HL-60/S4 treated with retinoic acid at 250 ng/mL for 4 days and 3 days (cell line): Measurements from ENCODE around the gene PARVB.

Experiments
- in situ Hi-C: fragments of 300-500 bp; cut with MboI; formaldehyde crosslinking; loops from 2 replicates; pipeline ENCODE4 v1.7.0; 2022; ENCODE audit warnings: low sequenced_read_pairs

The PARVB gene

DNA sequence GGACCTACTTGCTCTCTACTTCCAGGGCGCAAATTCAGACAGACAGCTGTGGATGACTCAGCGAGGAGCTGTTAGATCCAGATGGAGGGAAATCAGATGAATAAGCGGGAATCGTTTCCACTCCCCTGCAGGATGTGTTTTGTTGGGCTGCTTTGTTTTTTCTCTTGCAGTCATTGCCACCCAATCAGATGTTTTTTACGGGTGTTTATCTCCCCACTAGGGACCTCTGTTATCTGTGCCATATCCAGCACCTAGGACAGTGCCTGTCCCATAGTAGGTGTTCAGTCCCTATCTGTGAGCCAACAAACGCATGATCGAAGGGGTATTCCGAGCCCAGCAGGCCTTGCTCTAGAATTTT is 105.5 kb downstream of the PARVB start:
- in situ Hi-C loops = no loop called here

DNA sequence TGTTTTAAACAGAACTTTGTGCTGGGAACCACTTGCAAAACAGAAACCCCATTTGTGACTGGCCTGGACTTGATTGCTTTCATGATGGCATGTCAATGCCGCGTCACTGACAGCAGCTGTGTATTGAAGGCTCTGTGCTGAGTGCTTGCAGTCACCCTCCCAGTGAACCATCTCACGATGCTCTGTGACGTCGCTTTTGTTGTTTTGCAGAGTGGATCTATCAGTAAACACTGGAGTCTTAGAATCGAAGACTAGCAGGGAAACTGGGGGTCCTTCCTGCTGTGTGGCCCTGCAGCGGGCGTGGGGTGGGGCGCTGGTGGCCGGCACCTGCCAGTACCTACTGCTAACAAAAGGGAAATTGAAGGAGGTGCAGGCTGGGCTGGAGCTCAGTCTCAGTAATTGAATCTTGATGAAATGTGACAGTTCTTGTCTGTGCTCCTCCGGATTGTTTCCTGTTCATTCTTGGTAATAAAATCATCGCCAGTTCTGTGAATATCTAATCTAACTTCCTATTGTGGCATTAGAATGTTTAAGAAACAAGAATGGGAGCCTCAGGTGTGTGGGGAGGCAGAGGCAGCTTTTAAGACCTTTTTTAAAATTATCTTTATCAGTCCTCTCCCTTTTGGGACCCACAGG is 106.1 kb downstream of the PARVB start:
- in situ Hi-C loops = no loop called here

DNA sequence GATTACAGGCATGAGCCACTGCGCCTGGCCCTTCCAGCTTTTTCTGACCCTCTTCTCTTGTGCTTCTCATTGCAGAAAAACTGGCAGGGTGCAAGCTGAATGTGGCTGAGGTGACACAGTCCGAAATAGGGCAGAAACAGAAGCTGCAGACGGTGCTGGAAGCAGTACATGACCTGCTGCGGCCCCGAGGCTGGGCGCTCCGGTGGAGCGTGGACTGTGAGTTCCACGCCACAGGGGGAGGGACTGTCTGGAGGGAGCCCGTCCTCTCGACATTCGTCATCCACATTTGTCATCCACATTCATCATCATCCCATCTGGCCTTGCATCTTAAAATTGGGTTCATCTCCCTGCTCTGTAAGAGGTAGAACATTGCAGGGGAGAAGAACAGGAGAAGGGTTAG is 107.3 kb downstream of the PARVB start:
- in situ Hi-C loops = no loop called here

DNA sequence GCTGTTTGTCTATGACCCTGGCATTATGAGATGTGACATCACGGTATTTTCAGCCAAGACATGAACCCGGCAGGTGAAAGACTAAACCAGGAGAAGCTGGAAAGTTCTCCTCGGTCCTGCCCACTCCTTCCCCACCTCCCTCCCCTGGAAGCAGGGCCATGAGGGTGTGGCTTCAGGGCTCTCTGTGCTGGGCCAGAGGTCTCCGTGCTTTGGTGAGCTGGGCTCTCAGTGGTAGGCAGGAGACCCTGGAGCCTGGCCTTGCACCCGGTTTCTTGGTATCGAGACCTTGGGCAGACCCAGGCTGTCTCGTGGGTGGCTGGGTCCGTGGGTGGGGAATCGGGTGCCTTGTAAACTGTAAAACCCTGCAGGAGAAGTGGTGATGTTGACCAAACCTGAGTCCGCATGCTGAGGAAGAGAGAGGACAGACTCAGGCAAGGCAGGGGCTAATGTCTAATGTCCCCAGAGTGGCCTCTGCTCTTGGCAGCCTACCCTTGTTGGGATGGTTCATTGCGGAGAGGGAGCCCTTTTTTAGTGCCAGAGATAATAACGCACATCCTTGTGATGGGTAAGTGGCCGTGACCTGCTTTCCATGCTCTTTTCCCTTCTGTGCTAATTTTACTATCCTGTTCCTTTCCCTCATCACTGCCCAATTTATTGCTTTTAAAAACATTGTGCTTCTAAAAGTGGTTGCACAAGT is 108.0 kb downstream of the PARVB start:
- in situ Hi-C loops = no loop called here

DNA sequence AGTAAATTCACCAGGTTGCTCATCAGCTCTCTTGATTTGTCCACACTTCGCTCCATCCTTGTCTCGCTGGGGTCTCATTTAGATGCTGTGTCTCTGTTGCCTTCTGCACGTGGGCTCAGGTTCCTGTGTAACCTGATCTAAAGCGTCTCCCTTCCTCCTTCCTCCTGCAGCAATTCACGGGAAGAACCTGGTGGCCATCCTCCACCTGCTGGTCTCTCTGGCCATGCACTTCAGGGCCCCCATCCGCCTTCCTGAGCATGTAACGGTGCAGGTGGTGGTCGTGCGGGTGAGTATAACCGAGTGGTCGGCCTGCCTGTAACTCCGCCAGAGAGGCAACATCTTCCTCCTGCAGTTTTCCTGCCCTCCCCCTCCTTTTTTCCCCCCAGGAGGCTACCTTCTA is 108.6 kb downstream of the PARVB start:
- in situ Hi-C loops = no loop called here

DNA sequence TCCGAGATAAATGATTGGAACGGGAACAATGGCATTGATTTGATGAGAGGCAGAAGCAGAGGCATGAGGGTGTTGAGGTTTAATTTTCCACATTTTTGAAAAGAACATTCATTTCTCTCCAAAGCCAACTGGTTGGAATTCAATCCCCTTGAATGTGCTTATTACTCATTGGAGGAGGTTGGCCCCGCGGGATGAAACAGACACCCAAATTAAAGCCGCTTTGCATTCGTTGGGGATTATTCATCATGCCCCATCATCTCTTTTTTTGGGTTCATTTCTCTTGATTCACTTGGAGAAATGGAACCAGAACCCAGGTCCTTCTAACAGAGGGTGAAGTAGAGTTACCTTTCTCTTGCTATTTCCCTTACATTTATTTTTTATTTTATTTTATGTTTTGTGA is 109.1 kb downstream of the PARVB start:
- in situ Hi-C loops = no loop called here

DNA sequence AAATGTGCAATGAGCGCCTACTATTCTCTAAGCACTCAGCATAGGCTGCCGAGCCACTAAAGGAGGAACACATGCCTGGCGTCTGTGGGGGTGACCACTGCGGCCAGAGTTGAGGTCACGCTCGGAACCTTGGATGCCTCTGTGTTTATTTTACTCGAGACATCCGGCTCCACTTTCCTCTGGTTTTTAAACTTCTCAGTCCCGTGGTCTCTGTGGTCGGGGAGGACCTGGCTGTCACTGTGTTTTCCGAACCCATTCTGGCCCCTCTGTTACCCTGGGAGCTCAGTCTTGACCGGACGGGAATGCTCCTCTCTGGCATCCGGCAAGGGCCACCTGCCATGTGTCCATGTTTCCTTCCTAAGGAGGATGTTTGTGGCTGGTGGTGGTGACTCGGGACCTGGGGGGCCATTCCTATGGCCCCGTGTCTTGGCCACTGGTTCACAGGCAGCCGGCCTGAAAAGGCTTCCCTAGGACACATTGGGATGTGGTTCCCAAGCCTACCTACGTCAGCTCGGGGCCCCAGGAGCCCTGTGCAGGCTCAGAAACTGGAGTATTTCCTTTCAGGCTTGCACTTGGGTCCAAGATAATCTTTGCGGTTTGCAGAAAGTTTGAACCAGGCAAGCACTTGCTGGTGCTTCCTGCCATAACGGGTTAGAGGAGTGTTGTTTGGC is 109.9 kb downstream of the PARVB start:
- in situ Hi-C loops = no loop called here

DNA sequence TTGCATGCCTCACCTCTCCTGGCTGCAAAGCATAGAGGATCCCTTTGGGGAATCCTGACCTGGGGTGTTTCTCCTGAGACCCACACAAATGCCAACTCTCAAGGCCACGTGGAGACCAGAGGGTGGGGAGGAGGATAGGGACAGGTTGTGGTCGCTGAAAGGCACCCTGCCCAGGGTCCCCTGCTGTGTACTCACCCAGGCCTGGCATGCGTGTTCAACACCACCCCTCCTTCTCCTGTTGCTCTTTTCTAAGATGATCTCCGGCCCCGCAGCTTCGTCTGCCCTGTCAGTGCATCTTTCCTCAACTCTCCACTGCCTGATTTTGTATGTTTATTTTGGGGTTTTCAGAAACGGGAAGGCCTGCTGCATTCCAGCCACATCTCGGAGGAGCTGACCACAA is 112.0 kb downstream of the PARVB start:
- in situ Hi-C loops = no loop called here

DNA sequence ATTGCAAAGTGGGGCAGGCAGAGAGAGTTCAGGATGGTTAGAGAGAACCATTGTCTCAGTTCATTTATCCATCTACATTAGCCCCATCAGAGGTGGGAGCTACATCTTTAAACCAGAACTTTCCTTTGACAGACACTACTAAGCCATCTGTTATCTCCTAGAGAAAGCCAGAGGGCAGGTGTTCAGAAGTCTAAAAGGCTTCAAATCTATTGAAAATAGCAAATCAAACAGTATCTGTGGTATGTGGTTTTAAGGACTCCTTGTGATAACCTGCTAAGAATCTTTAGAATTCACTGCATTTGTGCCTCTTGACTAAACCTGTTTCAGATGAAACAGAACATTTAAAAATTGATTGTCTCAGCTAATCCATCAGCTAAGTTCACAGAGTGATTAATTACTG is 112.7 kb downstream of the PARVB start:
- in situ Hi-C loops = no loop called here

DNA sequence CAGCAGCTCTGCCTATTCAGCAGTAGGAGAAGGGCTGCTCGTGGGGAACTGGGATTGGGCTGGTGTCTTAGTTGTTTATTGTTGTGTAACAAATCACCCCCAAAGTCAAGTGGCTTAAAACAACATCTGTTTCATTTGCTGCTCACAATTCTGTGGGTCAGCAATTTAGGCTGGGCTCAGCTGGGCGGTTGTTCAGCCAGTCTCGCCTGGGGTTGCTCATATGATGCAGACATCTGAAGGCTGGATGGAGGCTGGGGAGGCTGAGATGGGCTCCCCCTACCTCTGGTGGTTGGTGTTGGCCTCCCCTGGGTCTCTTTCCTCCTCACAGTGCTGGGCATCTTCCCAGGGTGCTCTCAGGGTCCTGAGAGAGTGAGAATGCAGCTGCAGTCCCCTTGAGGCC is 113.3 kb downstream of the PARVB start:
- in situ Hi-C loops = no loop called here

DNA sequence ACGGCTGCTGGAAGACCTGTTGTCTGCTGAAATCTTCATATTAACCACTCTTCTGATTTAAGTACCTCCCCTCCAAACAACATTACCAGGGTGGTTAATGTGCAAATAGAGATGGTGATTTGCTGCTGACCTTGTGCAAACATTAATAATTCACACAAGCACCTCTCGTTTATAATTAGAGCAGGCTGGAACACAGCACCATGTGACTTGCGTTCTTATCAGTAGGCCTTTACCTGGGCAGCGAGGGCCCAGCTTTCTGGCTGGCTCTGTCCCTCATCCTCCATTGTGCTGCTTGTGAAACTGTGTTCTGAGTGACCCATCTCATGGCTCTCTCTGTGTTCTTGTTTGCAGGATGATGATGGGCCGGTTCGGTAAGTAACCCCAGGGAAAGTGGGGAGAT is 115.7 kb downstream of the PARVB start:
- in situ Hi-C loops = no loop called here

DNA sequence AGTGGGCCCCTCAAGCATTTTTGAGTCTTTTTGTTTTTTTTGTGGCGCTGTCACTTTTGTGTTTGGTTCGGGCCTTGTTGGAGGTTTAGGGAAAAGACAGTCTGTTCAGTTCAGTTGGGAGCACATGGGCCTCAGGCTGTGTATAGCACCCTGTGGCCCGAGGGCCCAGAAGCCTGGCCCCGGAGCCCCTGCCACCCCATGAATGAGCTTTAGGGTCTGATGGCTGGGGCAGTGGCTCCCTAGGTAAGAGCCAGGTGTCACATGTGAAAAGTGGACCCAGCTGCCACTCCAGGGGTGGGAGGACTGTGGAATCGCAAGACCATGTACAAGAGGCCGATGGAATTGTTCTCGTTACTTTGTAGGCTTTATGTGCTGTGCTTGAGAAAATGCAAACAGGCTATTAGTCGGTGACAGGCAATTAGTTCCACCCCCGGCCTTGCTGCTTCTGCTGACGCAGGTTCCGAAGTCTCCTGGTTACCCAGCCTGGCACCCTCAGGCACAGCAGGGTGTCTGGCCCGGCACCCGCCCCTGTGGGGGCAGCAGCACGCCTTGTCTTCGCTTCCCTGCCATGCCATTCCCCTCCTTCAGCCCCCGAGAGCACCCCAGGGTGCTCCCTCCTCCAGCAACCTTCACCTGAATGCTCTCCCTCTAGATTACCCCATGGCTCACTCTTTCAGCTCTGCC is 118.5 kb downstream of the PARVB start:
- in situ Hi-C loops = no loop called here

DNA sequence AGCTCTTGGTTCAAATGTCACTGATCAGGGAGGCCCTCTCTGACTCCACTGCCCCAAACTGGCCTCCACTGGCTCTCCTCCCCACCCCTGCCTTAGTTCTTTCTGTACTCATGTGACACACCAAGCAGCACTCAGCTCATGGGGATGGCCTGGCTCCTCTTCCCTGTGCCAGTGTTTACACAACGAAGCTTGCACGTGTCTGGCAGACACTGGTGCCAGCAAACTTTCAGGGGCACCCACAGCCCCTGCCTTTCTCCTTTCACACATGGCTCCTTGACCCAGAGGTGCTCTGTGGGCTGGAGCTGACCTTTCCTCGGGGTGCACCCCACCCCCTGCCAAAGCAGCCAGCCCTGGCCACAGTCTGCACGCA is 119.0 kb downstream of the PARVB start:
- in situ Hi-C loops = no loop called here

DNA sequence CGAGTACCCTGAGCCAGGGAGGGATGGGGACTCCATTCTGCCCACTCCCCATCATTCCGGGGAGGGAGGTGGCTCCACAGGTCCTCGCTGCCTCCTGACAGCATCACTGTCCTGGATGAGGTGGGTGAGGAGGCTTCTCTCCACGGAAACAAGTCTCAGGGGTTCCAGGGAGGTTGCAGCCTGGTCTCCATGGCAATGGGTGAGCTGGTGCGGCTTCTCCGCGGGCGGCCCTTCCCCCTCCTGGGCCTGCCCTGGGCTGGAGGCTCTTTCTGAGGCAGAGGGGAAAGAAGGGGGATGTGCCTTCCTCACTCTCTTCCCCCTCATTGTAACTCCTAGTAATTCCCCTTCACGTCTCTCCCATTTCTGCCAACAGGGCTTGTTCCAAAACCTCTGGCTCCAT is 119.5 kb downstream of the PARVB start:
- in situ Hi-C loops = no loop called here

DNA sequence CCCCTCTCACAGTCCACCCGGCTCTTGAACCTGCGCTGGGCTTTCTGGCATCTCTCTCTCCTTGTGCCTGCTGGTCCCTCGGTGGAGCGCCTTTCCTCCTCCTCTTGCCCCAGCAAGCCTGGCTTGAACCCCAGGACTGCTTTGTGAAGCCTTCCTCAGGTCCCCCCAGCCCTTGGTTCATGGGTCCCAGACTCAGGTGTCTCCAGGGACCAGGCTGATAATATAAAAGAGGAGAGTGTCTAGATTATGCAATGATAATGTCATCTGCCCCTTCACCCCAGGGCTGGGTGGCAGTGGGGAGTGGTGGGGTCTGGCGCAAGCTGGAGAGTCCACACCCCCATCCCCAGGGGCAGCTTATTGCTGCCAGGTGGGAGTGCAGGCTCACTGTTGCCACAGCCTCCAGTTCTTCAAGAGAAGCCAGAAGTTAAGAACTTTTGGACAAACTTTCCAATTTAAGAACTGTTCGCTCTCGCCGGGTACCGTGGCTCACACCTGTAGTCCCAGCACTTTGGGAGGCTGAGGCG is 120.0 kb downstream of the PARVB start:
- in situ Hi-C loops = no loop called here

DNA sequence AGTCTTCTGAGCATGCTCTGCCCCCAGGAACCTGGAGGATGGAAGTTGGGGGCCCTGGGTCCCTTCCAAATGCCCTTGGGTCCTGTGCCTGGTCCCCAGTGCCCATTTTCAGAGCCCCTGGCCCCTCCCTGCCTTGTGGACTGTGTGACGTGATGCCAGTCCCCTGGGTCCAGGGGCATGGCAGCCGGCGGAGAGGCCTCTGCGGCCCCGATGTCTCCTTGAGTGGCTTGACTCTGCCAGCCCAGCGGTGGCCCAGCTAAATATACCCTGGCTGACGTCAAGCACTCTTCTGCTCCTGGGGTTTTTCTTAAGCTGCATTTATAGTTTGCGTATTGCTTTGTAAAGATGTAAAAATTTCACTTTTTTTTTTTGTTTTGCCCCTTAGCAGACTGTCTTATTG is 121.4 kb downstream of the PARVB start:
- in situ Hi-C loops = no loop called here

DNA sequence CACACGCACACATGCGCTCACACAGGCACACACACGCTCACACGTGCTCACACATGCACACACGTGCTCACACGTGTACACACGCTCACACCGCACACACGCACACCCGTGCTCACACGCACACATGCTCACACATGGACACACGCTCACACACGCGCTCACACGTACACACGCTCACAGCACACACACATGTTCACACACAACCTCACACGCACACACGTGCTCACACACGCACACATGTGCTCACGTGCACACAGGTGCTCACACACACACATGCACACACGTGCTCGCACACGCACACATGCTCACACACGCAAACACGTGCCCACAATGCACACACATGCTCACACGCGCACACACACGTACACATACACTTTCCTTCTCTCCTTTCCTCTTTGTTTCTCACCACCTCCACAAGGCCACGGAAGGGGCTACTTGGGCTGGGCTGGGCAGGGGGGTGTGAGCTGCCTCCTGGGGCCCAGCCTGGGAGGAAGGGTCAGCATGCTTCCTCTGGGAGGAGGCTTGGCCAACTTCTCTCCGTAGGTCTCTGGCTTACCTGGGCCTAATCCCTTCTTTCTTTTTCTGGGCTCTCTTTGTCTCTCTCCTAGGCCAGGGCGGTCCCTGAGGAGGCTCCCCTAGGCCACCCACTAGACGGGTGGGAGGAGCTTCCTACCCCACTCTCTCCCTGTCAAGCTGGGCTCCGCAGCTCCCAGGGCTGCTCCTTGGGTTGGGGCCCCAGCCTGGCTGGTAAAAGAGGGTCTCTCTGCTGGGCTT is 122.2 kb downstream of the PARVB start:
- in situ Hi-C loops = no loop called here

DNA sequence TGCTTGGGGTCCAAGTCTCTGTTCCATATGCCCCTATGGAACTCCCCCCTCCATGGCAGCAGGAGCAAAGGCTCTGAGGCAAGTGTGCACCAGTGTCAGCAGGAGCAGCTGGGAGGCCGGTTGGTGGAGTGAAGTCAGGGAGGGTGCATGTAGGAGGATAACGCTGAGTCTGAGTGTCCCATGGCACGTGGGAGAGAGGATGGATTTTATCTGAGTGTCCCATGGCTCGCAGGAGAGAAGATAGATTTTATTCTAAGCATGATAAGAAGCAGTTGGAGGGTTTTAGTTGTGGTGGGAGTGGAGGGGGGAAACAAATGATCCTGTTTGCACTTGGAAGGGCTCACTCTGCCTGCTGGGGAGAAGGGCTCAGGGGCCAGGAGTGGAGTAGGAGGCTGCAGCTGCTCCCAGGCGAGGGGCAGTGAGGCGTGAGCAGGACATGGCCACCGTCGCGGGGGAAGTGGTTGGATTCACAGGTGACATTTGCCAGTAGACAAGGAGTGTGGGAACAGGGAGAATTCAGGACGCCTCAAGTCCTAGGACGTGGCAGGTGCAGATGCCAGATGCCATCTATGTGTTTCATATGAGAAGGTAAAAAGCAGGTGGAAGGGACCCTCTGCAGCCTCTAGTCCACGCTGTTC is 123.0 kb downstream of the PARVB start:
- in situ Hi-C loops = no loop called here

DNA sequence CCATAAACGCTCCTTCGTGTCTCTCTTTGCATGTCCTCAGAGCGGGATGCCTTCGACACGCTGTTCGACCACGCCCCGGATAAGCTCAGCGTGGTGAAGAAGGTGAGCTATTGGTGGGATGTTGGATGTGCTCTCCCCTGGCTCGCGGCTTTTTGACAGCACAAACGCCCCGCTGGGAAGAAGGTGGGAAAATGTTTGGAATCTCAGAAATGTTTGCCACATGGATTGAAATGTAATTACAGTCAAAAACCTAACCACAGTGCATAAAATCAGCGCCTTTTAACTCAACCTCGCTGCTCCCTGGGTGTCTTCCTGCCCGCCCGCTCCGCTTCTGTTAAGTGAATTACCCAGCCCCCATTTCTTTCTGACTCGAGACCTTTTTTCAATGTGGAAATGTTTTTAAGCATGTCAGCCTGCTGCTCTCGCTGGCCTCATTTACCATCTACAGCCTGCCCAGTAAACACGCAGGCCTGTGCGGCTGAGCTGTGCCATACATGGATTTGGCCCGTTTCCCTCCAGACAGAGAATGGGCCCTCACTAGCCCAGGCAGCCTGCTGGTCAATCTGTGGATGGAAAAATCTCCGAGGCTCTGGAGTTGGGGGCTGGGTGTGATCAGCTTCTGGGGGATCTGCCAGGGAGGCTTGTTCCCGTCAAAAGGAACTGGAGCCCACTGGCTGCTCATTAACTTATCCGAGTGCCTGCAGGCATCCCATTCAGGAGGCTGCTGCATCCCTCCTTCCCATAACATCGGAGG is 123.9 kb downstream of the PARVB start:
- in situ Hi-C loops = no loop called here

DNA sequence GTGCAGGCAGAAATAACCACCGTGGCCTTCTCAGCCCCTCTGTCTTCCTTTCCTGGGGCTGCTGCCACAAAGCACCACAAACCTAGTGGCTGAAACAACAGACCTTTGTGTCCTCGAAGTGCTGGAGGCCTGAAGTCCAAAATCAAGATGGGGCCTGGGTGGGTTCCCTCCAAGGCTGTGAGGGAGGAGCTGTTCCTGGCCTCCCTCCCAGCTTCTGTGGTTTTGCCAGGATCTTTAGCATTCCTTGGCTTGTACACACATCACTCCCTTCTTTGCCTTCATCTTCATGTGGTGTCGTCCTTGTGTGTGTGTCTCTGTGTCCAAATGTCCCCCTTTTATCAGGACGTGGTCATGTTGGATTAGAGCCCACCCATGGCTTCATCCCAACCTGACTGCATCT is 127.6 kb downstream of the PARVB start:
- in situ Hi-C loops = no loop called here
